ENCODE data around the gene SLC12A5.

The SLC12A5 gene

GRCh38 chr20:46023148-46023484, 5.9 kb upstream of the SLC12A5 start:
- H3K23ac ChIP-seq (ENCODE audit: low read depth, low read length, poor library complexity), result no peak overlapping the region
- no peaks in the 10 kb centered on the region for H3K79me1 ChIP-seq (ENCODE audit: low read depth, low read length)
- no peak for DNase-seq (ENCODE audit: low spot score)
- WGBS, 2 donors (ENCODE audit: extremely low coverage in 2 of 2, insufficient read length in 2 of 2, insufficient replicate concordance in 1 of 2), result no CpG with 5 or more reads among the region's 8 CpGs
- no peak overlapping the region for H2AK5ac ChIP-seq (ENCODE audit: low read depth, low read length)
- H3K4me3 ChIP-seq (ENCODE audit: low read length in 2 of 2), result no peak overlapping the region
- no peak overlapping the region for H3K27ac ChIP-seq (replicated peaks; ENCODE audit: low read length)
- H2BK12ac ChIP-seq (ENCODE audit: low read length), result no peak overlapping the region
- no peak overlapping the region for H3K4ac ChIP-seq (ENCODE audit: low read length)
- H2BK120ac ChIP-seq (ENCODE audit: low read depth, low read length), result no peak overlapping the region
- no peak overlapping the region for H2AFZ ChIP-seq (ENCODE audit: low read length)
- no peak overlapping the region for H4K8ac ChIP-seq (ENCODE audit: low read depth, low read length)
- H3K14ac ChIP-seq (ENCODE audit: low read length), result no peak overlapping the region
- H2BK5ac ChIP-seq (ENCODE audit: low read length), result no peak overlapping the region
- H3K4me1 ChIP-seq (ENCODE audit: control insufficient read depth in 2 of 2, insufficient read depth in 1 of 2, low read depth in 1 of 2, low read length in 2 of 2), result peaks cover 7 to 15% of the 10 kb centered on the region in 2 donors
- H2BK15ac ChIP-seq (ENCODE audit: low read length), result no peak overlapping the region
- no peak overlapping the region for H4K91ac ChIP-seq (ENCODE audit: low read depth, low read length, poor library complexity)
- no peak overlapping the region for H3K4me2 ChIP-seq (ENCODE audit: insufficient read depth, low read length, poor library complexity, severe bottlenecking)
- no peak overlapping the region for H3K18ac ChIP-seq (ENCODE audit: low read length)
- H3K9me3 ChIP-seq (replicated peaks in 1 of 2; ENCODE audit: control insufficient read depth in 2 of 2, insufficient read depth in 1 of 2, low read depth in 1 of 2, low read length in 2 of 2), result no peaks in the 10 kb centered on the region
- H3K27me3 ChIP-seq (ENCODE audit: control insufficient read depth in 3 of 3, insufficient read depth in 3 of 3, low read depth in 1 of 3, low read length in 3 of 3), result peaks cover 0 to 35% (median 14%) of the 10 kb centered on the region in 3 experiments
- H3K9ac ChIP-seq (ENCODE audit: low read depth, low read length, poor library complexity), result no peak overlapping the region
- H3K36me3 ChIP-seq (replicated peaks in 1 of 2; ENCODE audit: control insufficient read depth in 2 of 2, insufficient read depth in 2 of 2, low read length in 2 of 2), result no peaks in the 10 kb centered on the region

GRCh38 chr20:46023999-46024398, 5.0 kb upstream of the SLC12A5 start:
- Histone ChIP-seq H4K91ac (ENCODE audit: low read depth, low read length, poor library complexity) (no peak overlapping the region), H3K27ac (replicated peaks; ENCODE audit: low read length) (no peak overlapping the region), H2BK12ac (ENCODE audit: low read length) (no peak overlapping the region), H3K4me2 (ENCODE audit: insufficient read depth, low read length, poor library complexity, severe bottlenecking) (no peak overlapping the region), H3K9ac (ENCODE audit: low read depth, low read length, poor library complexity) (no peak overlapping the region), H3K4me3 (ENCODE audit: low read length in 2 of 2) (no peak overlapping the region), H3K23ac (ENCODE audit: low read depth, low read length, poor library complexity) (no peak overlapping the region), H3K27me3 (ENCODE audit: control insufficient read depth in 3 of 3, insufficient read depth in 3 of 3, low read depth in 1 of 3, low read length in 3 of 3) (peaks cover 0 to 43% (median 23%) of the 10 kb centered on the region in 3 experiments), H2BK5ac (ENCODE audit: low read length) (no peak overlapping the region), H3K36me3 (replicated peaks in 1 of 2; ENCODE audit: control insufficient read depth in 2 of 2, insufficient read depth in 2 of 2, low read length in 2 of 2) (no peaks in the 10 kb centered on the region), H2AK5ac (ENCODE audit: low read depth, low read length) (no peak overlapping the region), H3K4me1 (ENCODE audit: control insufficient read depth in 2 of 2, insufficient read depth in 1 of 2, low read depth in 1 of 2, low read length in 2 of 2) (peaks cover 7 to 15% of the 10 kb centered on the region in 2 donors), H3K14ac (ENCODE audit: low read length) (no peak overlapping the region), H2BK120ac (ENCODE audit: low read depth, low read length) (no peak overlapping the region), H3K9me3 (replicated peaks in 1 of 2; ENCODE audit: control insufficient read depth in 2 of 2, insufficient read depth in 1 of 2, low read depth in 1 of 2, low read length in 2 of 2) (no peaks in the 10 kb centered on the region), H4K8ac (ENCODE audit: low read depth, low read length) (no peak overlapping the region), H2BK15ac (ENCODE audit: low read length) (no peak overlapping the region), H3K79me1 (ENCODE audit: low read depth, low read length) (no peaks in the 10 kb centered on the region), H3K18ac (ENCODE audit: low read length) (no peak overlapping the region), H2AFZ (ENCODE audit: low read length) (no peak overlapping the region), H3K4ac (ENCODE audit: low read length) (no peak overlapping the region)
- WGBS, 2 donors (ENCODE audit: extremely low coverage in 2 of 2, insufficient read length in 2 of 2, insufficient replicate concordance in 1 of 2), result no CpG with 5 or more reads among the region's 4 CpGs
- DNase-seq (ENCODE audit: low spot score), result no peak

DNA sequence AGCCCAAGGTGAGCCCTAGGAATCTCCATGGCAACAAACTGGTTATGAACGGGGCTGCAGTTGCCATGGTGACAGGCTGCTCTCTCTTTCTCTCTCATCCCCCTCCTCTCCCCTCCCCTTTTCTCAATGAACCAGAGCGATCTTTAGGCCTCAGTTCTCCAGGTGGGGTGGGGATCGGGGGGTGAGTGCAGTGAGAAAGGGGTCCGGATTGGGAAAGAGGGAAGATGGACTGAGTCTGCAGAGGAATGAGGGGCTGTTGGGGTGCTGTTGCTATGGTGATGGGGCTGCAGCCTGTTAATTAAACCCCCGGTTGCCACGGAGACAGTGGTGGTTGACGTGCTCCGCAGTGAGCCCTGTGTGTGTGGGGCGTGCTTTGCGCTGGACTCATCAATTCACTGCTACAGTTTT, 3.6 kb upstream of the SLC12A5 start:
- Histone ChIP-seq H3K36me3 (replicated peaks in 1 of 2; ENCODE audit: control insufficient read depth in 2 of 2, insufficient read depth in 2 of 2, low read length in 2 of 2) (no peaks in the 10 kb centered on the region), H3K27ac (replicated peaks; ENCODE audit: low read length) (no peak overlapping the region), H3K14ac (ENCODE audit: low read length) (no peak overlapping the region), H3K23ac (ENCODE audit: low read depth, low read length, poor library complexity) (no peak overlapping the region), H2AK5ac (ENCODE audit: low read depth, low read length) (no peak overlapping the region), H2AFZ (ENCODE audit: low read length) (no peak overlapping the region), H4K8ac (ENCODE audit: low read depth, low read length) (no peak overlapping the region), H3K4me2 (ENCODE audit: insufficient read depth, low read length, poor library complexity, severe bottlenecking) (no peak overlapping the region), H3K4ac (ENCODE audit: low read length) (no peak overlapping the region), H2BK120ac (ENCODE audit: low read depth, low read length) (no peak overlapping the region), H3K9me3 (replicated peaks in 1 of 2; ENCODE audit: control insufficient read depth in 2 of 2, insufficient read depth in 1 of 2, low read depth in 1 of 2, low read length in 2 of 2) (no peaks in the 10 kb centered on the region), H3K18ac (ENCODE audit: low read length) (no peak overlapping the region), H3K4me3 (ENCODE audit: low read length in 2 of 2) (no peak overlapping the region), H2BK12ac (ENCODE audit: low read length) (no peak overlapping the region), H3K27me3 (ENCODE audit: control insufficient read depth in 3 of 3, insufficient read depth in 3 of 3, low read depth in 1 of 3, low read length in 3 of 3) (peaks cover under 1 to 56% (median 34%) of the 10 kb centered on the region in 3 experiments), H2BK5ac (ENCODE audit: low read length) (peak overlapping the region; percentile 47), H3K9ac (ENCODE audit: low read depth, low read length, poor library complexity) (no peak overlapping the region), H4K91ac (ENCODE audit: low read depth, low read length, poor library complexity) (no peak overlapping the region), H3K79me1 (ENCODE audit: low read depth, low read length) (no peaks in the 10 kb centered on the region), H2BK15ac (ENCODE audit: low read length) (no peak overlapping the region), H3K4me1 (ENCODE audit: control insufficient read depth in 2 of 2, insufficient read depth in 1 of 2, low read depth in 1 of 2, low read length in 2 of 2) (peaks cover 7 to 15% of the 10 kb centered on the region in 2 donors)
- no CpG with 5 or more reads among the region's 10 CpGs for WGBS, 2 donors (ENCODE audit: extremely low coverage in 2 of 2, insufficient read length in 2 of 2, insufficient replicate concordance in 1 of 2)
- DNase-seq (ENCODE audit: low spot score), result no peak

GRCh38 chr20:46027245-46027853, 1.7 kb upstream of the SLC12A5 start:
- Histone ChIP-seq H2AK5ac (ENCODE audit: low read depth, low read length) (no peak overlapping the region), H3K9me3 (replicated peaks in 1 of 2; ENCODE audit: control insufficient read depth in 2 of 2, insufficient read depth in 1 of 2, low read depth in 1 of 2, low read length in 2 of 2) (no peaks in the 10 kb centered on the region), H3K4ac (ENCODE audit: low read length) (no peak overlapping the region), H2BK120ac (ENCODE audit: low read depth, low read length) (no peak overlapping the region), H3K14ac (ENCODE audit: low read length) (no peak overlapping the region), H3K18ac (ENCODE audit: low read length) (no peak overlapping the region), H3K79me1 (ENCODE audit: low read depth, low read length) (no peaks in the 10 kb centered on the region), H4K8ac (ENCODE audit: low read depth, low read length) (no peak overlapping the region), H3K23ac (ENCODE audit: low read depth, low read length, poor library complexity) (no peak overlapping the region), H3K36me3 (replicated peaks in 1 of 2; ENCODE audit: control insufficient read depth in 2 of 2, insufficient read depth in 2 of 2, low read length in 2 of 2) (no peaks in the 10 kb centered on the region), H2BK15ac (ENCODE audit: low read length) (no peak overlapping the region), H4K91ac (ENCODE audit: low read depth, low read length, poor library complexity) (no peak overlapping the region), H3K4me2 (ENCODE audit: insufficient read depth, low read length, poor library complexity, severe bottlenecking) (no peak overlapping the region), H2AFZ (ENCODE audit: low read length) (no peak overlapping the region), H3K4me1 (ENCODE audit: control insufficient read depth in 2 of 2, insufficient read depth in 1 of 2, low read depth in 1 of 2, low read length in 2 of 2) (peaks cover 6 to 9% of the 10 kb centered on the region in 2 donors), H3K4me3 (ENCODE audit: low read length in 2 of 2) (no peak overlapping the region), H3K27me3 (ENCODE audit: control insufficient read depth in 3 of 3, insufficient read depth in 3 of 3, low read depth in 1 of 3, low read length in 3 of 3) (peaks cover 11 to 76% (median 53%) of the 10 kb centered on the region in 3 experiments), H2BK12ac (ENCODE audit: low read length) (no peak overlapping the region), H2BK5ac (ENCODE audit: low read length) (no peak overlapping the region), H3K27ac (replicated peaks; ENCODE audit: low read length) (no peak overlapping the region), H3K9ac (ENCODE audit: low read depth, low read length, poor library complexity) (no peak overlapping the region)
- WGBS, 2 donors (ENCODE audit: extremely low coverage in 2 of 2, insufficient read length in 2 of 2, insufficient replicate concordance in 1 of 2), result no CpG with 5 or more reads among the region's 4 CpGs
- peak; percentile 78 for DNase-seq (ENCODE audit: low spot score)
